ENCODE data around the gene TENT5C.

TENT5C gene

GRCh38 chr1:117612517-117613248 lies 6.8 kb downstream of the TENT5C start:
- no peak for TF ChIP-seq CTCF (IDR thresholded peaks at IDR 0.05; ENCODE audit: low read length, missing control alignments)
- DNase-seq (ENCODE audit: low read depth), result no peak
- no peak overlapping the region for H3K4me3 ChIP-seq (replicated peaks; ENCODE audit: low read depth, low read length)

GRCh38 chr1:117613249-117613968 lies 7.6 kb downstream of the TENT5C start:
- DNase-seq (ENCODE audit: low read depth), result no peak
- no peak for TF ChIP-seq CTCF (IDR thresholded peaks at IDR 0.05; ENCODE audit: low read length, missing control alignments)
- H3K4me3 ChIP-seq (replicated peaks; ENCODE audit: low read depth, low read length), result no peak overlapping the region

GRCh38 chr1:117613969-117614729 lies 8.3 kb downstream of the TENT5C start:
- H3K4me3 ChIP-seq (replicated peaks; ENCODE audit: low read depth, low read length), result no peak overlapping the region
- TF ChIP-seq CTCF (IDR thresholded peaks at IDR 0.05; ENCODE audit: low read length, missing control alignments), result no peak
- no peak for DNase-seq (ENCODE audit: low read depth)

GRCh38 chr1:117615474-117615873 lies 9.6 kb downstream of the TENT5C start:
- H3K4me3 ChIP-seq (replicated peaks; ENCODE audit: low read depth, low read length), result no peak overlapping the region
- no peak for TF ChIP-seq CTCF (IDR thresholded peaks at IDR 0.05; ENCODE audit: low read length, missing control alignments)
- no peak for DNase-seq (ENCODE audit: low read depth)

GRCh38 chr1:117616356-117616755 lies 10.5 kb downstream of the TENT5C start:
- H3K4me3 ChIP-seq (replicated peaks; ENCODE audit: low read depth, low read length), result no peak overlapping the region
- no peak for TF ChIP-seq CTCF (IDR thresholded peaks at IDR 0.05; ENCODE audit: low read length, missing control alignments)

GRCh38 chr1:117616967-117617366 lies 11.1 kb downstream of the TENT5C start:
- H3K4me3 ChIP-seq (replicated peaks; ENCODE audit: low read depth, low read length), result no peak overlapping the region
- DNase-seq (ENCODE audit: low read depth), result no peak
- no peak for TF ChIP-seq CTCF (IDR thresholded peaks at IDR 0.05; ENCODE audit: low read length, missing control alignments)

More at GRCh38 chr1:117616356-117616755, 10.5 kb downstream of the TENT5C start:
- no peak for DNase-seq (ENCODE audit: low read depth)

All from fibroblast of pulmonary artery (primary cell).